GM21360 (cell line): ENCODE data around the gene CLEC2A.

Experiments used
- ATAC-seq: cut with Tn5 transposase; IDR thresholded peaks from one replicate; pipeline ENCODE4 v1.9.1; 2021; ENCODE audit warnings: mild to moderate bottlenecking, moderate library complexity; ENCODE audit not compliant: unreplicated experiment

Gene CLEC2A

DNA sequence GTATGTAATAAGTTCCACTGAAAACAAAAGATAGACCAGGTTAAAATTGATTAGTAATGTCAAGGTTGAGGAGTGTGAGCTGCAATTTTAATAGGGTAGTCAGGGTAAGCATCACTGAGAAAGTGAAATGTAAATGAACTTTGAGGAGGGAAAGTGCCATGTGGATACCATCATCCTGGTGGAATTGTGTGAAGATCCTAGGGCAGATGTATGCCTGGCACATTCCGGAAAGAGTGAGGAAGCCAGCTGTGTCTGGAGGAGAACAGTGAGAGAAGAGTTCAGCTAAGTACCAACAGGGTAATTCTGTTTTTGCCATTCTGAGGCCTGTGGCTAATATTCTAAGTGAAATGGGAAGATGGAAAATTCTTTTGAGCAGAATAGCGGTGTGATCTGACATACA lies 2.9 kb upstream of the CLEC2A start:
- ATAC-seq = no peak

GRCh38 chr12:9933958-9934357 lies 1.8 kb upstream of the CLEC2A start:
- ATAC-seq = no peak

DNA sequence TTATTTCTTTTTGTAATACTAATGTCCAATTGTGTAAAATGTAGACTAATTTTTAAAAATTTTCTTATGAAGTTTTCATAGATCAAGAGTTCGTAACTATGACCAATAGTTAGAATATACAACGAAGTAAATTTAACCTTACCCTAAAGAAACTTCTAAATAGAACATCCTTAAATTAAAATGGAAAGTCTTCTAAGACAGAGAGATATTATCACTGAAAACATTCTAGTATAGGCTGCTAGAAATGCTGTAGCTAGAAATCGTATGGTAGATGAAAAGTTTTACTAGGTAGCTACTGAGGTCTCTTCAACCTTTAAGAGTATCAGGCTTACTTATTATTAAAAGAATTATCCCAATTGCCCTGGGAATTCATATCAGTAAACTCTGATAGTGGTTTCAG lies 925 bp downstream of the CLEC2A start:
- ATAC-seq = no peak

- ATAC-seq = no peak
Observed at GRCh38 chr12:9928607-9929006, 3.6 kb downstream of the CLEC2A start.

DNA sequence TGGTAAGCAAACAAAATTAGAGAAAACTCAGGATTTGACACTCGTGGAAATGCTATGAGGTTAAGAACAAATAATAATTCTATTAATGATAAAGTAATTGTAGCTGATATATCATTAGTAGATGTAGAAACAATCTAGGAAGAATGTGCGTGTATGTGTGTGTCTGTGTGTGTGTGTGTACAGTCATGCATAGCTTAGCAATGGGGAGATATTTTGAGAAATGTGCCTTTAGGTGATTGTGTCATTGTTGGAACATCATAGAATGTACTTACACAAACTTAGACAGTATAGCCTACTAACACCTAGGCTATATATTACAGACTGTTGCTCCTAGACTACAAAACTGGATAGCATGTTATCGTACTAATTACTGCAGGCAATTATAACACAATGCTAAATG lies 5.3 kb downstream of the CLEC2A start:
- ATAC-seq = no peak

DNA sequence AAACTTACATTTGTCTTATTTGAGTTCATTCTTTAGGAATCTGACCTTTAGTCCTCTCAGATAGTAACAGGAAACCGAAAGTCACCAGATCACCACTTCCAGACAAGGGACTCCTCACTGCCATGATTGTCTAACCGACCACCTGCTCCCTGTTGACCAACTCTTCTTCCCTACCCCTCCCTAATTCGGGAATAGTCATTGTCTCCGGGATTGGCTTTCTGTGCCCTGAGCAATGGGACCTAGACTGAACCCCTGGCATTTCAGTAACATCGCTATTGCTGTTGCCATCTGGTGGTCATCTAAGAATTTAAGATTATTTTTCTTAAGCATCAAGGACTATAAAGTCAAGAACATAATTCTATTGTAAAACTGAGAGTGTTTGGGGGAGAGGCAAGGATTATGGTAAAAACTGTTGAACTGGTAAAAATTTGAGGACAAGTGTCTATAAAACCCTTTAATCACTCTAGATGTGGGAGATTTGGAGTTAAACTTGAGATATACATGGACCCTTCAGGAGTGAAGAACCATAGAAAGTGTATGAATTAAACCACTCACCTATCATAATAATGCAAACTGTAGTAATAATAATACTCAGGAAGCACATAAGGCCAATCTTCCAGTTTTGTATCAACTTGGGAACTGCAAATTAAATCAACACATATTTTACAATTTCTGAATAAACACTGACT lies 6.3 kb downstream of the CLEC2A start:
- ATAC-seq = no peak

DNA sequence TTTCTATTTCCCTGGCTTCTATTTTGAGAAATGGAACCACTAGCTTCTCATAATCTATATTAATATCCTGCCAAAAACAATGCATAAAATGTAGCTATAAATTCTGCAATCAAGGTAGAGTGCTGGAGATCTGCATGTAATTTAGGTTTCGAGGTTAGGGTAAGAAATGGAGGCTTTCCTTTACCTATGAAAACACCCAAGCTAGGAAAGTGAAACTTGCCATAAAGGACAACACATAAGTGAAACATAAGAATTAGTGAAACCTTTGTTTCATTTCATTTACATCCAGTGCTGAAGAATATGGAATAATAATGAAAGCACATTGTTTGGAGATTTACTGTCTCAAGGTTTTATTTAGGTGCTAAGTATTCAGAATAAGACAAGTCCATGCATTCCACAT lies 9.7 kb downstream of the CLEC2A start:
- no peak for ATAC-seq

- ATAC-seq = no peak
Observed at GRCh38 chr12:9920451-9920850, 11.7 kb downstream of the CLEC2A start.

- no peak for ATAC-seq
Observed at GRCh38 chr12:9919443-9919842, 12.7 kb downstream of the CLEC2A start.

DNA sequence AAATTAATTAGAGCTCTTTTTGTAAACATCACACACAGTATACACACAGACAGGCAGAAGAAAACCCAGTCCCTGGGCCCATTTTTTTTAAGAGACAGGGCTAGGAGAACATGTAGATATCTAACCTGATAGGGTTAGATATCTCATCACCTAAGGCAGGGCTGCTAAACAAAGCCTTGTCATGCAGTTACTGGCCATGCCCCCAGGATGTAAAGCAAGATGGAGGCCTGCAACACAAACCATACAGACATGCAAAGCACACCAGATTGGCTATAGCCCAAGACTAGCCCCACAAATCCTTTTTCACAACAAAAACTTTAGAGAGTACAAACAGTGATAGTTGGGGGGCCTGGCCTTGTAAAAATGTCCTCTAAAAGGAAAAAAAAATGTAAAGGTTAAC lies 20.5 kb downstream of the CLEC2A start:
- ATAC-seq = no peak

GRCh38 chr12:9910716-9911421 lies 21.3 kb downstream of the CLEC2A start:
- no peak for ATAC-seq

DNA sequence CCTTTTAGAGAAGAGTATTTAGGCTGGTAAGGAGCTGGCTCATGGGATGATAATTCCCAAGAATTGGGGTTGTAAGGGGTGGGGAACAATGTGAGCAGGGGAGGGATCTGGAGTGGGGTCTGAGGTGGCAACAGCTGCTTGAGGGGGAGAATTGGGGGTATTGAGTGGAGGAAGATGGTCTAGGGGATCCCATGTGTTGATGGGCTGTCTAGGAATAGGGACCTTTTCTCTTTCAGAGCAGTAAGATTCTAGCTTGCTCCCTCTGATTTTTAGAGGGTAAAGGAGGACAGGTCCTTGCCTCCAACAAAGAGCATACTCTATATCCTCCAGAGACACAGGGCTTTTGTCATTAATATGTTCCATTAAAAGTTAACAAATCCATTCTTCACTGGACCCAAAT lies 22.4 kb downstream of the CLEC2A start:
- ATAC-seq = no peak

DNA sequence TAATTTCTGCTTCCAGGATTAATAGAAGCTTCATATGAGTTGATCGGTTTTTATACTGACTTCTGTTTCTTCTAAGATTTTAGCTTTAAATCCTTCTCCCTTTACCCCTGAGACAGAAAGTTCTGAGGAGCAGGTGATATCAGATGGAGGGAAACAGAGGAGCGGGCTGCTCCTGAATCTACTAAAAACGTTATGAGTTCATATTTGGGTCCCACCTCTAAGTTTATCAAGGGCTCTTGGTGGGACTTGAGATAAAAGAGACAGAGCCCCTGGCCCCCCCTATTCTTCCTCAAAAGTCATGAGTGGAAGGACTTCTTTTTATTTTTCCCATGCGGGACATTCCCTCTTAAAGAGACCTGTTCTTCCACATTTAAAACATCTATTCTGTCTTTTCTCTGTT lies 23.8 kb downstream of the CLEC2A start:
- no peak for ATAC-seq

GRCh38 chr12:9907769-9908168 lies 24.4 kb downstream of the CLEC2A start:
- ATAC-seq = no peak

GRCh38 chr12:9906873-9907272 lies 25.3 kb downstream of the CLEC2A start:
- ATAC-seq = no peak

DNA sequence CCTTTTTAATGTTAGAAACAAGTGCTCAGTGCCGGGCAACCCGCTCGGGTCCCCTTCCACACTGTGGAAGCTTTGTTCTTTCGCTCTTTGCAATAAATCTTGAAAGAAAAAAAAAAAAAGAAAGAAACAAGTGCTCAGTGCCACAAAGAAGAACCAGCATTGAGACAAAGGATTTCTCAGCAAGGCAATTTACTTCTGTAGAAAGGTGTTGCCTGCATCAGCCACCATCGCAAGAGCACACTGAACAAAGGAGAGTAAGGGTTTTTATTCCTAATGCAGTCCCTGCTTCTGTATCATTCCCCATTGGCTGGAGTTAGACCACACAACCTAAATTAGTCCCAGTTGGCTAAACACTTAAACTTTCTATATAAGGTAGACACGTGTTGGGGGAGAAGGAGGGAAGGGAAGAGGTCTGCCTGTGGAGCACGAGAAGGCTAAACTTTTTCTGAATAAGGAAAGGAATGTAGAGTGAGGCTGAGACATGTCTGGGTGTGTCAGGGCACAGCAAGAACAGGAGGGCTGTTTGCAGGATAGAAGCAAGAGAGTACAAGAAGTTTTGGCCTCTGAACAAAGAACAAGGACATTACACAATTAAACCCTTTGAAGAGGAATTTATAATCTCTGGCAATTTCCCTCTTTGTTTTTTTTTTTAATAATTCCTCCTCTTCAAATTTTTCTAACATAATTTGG lies 29.5 kb downstream of the CLEC2A start:
- no peak for ATAC-seq

- no peak for ATAC-seq
Observed at GRCh38 chr12:9900930-9901329, 31.2 kb downstream of the CLEC2A start.

DNA sequence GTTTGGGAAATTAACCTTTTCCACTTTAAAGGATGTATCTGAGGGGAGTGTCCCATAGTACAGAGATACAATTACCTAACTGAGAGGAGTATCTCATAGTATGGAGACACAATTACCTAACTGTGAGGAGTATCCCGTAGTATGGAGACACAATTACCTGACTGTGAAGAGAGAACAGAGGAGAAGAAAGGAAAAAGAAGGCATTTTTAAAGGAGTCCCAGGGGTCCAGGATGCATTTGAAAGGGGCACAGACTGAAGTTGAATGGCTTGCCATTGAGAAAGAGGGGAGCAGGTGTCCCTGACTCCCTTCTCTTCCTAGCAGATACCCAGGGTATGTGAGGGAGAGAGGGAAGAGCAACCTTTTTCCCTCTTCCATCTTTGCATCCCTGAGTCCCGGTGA lies 33.0 kb downstream of the CLEC2A start:
- ATAC-seq = no peak

DNA sequence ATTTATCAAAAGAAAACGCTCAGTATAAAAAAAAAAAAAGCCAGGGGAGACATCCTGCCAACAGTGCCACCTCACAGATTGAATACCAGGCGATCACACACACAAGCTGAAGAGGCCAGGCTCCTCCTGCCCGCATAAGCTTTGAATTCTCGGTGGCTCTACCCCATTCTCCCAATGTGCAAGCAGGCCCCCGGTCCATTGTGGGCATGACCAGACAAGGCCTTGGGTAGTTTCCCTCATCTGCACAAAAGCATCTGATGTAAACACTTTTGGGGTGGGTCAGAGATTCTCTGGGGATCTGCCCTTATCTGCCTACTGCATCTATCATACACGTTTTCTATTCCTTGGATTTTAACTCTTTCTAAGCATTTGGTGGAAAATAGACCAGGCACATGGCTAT lies 34.6 kb downstream of the CLEC2A start:
- no peak for ATAC-seq

DNA sequence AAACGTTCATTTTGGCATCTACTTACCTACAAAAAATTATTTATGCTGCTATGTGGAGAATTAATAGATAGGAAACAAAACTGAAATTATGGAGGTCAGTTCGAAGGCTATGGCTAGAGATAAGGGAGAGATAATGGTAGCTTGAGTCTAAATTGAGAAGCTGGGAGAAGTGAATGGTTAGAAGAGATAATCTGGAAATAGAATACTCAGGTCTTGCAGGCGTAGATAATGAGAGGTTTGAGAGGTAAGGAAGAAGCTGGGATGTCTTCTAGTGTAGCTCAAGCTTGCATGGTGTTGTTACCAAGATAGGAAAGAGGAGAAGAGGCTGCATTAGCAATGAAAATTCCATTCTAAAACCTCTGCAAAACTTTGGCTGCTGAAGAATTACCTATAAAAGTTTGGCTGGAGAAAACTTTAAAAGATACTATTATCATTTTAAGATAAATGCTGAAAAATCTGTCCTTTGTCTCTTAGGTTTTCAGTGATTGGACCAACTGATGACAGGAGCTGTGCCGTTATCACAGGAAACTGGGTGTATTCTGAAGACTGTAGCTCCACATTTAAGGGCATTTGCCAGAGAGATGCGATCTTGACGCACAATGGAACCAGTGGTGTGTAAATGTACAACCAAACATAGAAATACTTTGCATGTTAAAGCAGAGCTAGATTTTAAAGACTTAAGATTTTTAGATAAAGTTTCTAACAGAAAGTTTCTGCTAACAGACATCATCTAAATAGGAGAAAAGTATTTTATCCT lies 36.8 kb downstream of the CLEC2A start:
- no peak for ATAC-seq

GRCh38 chr12:9888665-9889273 lies 43.4 kb downstream of the CLEC2A start:
- no peak for ATAC-seq
